Measurements from ENCODE around the gene MAB21L3.
"Not testable (repeated sequence)": the region's sequence is repeated elsewhere in the genome, so short reads cannot be mapped to it uniquely, and the experiment has no call there.

Gene MAB21L3

GRCh38 chr1:116139592-116140134, 28.5 kb downstream of the MAB21L3 start:
- Histone ChIP-seq H3K27ac (ENCODE audit: low read depth, low read length, poor library complexity, severe bottlenecking) (no peak overlapping the region), H3K36me3 (ENCODE audit: insufficient read depth, low read length) (no peaks in the 10 kb centered on the region; the same call in 1 of the 2 replicates), H2AFZ (ENCODE audit: low read length) (no peak overlapping the region), H3K4me2 (ENCODE audit: low read length) (no peak overlapping the region), H3K27me3 (ENCODE audit: insufficient read depth, low read length) (no peaks in the 10 kb centered on the region), H3K9me2 (ENCODE audit: low read depth, low read length) (no peaks in the 10 kb centered on the region), H4K20me1 (ENCODE audit: insufficient read depth, low read length) (no peaks in the 10 kb centered on the region), H3K4me1 (ENCODE audit: insufficient read depth, low read length, severe bottlenecking) (no peaks in the 10 kb centered on the region), H3F3A (ENCODE audit: insufficient read depth, low read length) (no peaks in the 10 kb centered on the region), H3K9me3 (ENCODE audit: low read length) (peaks cover 6% of the 10 kb centered on the region; the same call in 1 of the 2 replicates), H3K4me3 (ENCODE audit: low read depth, low read length, poor library complexity, severe bottlenecking) (no peak overlapping the region), H3K79me2 (ENCODE audit: insufficient read depth, low read length) (no peaks in the 10 kb centered on the region), H3K9ac (ENCODE audit: low read length) (no peak overlapping the region)
- TF ChIP-seq CTCF (IDR thresholded peaks at IDR 0.05; ENCODE audit: low read length) (no peak), EZH2 (IDR thresholded peaks at IDR 0.05; ENCODE audit: borderline replicate concordance, low read length) (no peak)

GRCh38 chr1:116144151-116144550, 33.0 kb downstream of the MAB21L3 start:
- H3K9me2 ChIP-seq (ENCODE audit: low read depth, low read length) = no peaks in the 10 kb centered on the region
- H3K9ac ChIP-seq (ENCODE audit: low read length) = no peak overlapping the region
- peaks cover 9% of the 10 kb centered on the region; the same call in 1 of the 2 replicates for H3K9me3 ChIP-seq (ENCODE audit: low read length)
- H2AFZ ChIP-seq (ENCODE audit: low read length) = no peak overlapping the region
- H3K36me3 ChIP-seq (ENCODE audit: insufficient read depth, low read length) = no peaks in the 10 kb centered on the region; the same call in 1 of the 2 replicates
- no peaks in the 10 kb centered on the region for H3K79me2 ChIP-seq (ENCODE audit: insufficient read depth, low read length)
- H3K27ac ChIP-seq (ENCODE audit: low read depth, low read length, poor library complexity, severe bottlenecking) = no peak overlapping the region
- no peaks in the 10 kb centered on the region for H3F3A ChIP-seq (ENCODE audit: insufficient read depth, low read length)
- no peak overlapping the region for H3K4me2 ChIP-seq (ENCODE audit: low read length)
- H3K27me3 ChIP-seq (ENCODE audit: insufficient read depth, low read length) = no peaks in the 10 kb centered on the region; the same call in 1 of the 2 replicates
- H3K4me1 ChIP-seq (ENCODE audit: insufficient read depth, low read length, severe bottlenecking) = no peaks in the 10 kb centered on the region
- no peaks in the 10 kb centered on the region for H4K20me1 ChIP-seq (ENCODE audit: insufficient read depth, low read length)
- no peak overlapping the region for H3K4me3 ChIP-seq (ENCODE audit: low read depth, low read length, poor library complexity, severe bottlenecking)
- TF ChIP-seq EZH2 (IDR thresholded peaks at IDR 0.05; ENCODE audit: borderline replicate concordance, low read length) (no peak), CTCF (IDR thresholded peaks at IDR 0.05; ENCODE audit: low read length) (no peak)

GRCh38 chr1:116146447-116147113, 35.4 kb downstream of the MAB21L3 start:
- H3K79me2 ChIP-seq (ENCODE audit: insufficient read depth, low read length); H3K36me3 ChIP-seq (ENCODE audit: insufficient read depth, low read length); H3K9me2 ChIP-seq (ENCODE audit: low read depth, low read length); H3K27me3 ChIP-seq (ENCODE audit: insufficient read depth, low read length); H3K9ac ChIP-seq (ENCODE audit: low read length); H3K4me1 ChIP-seq (ENCODE audit: insufficient read depth, low read length, severe bottlenecking); H3K4me2 ChIP-seq (ENCODE audit: low read length); H3F3A ChIP-seq (ENCODE audit: insufficient read depth, low read length); H3K9me3 ChIP-seq (ENCODE audit: low read length); H3K27ac ChIP-seq (ENCODE audit: low read depth, low read length, poor library complexity, severe bottlenecking); H4K20me1 ChIP-seq (ENCODE audit: insufficient read depth, low read length); H3K4me3 ChIP-seq (ENCODE audit: low read depth, low read length, poor library complexity, severe bottlenecking); H2AFZ ChIP-seq (ENCODE audit: low read length): not testable (repeated sequence)

GRCh38 chr1:116147114-116147510, 35.9 kb downstream of the MAB21L3 start:
- H3K9me2 ChIP-seq (ENCODE audit: low read depth, low read length) = no peaks in the 10 kb centered on the region
- no peak overlapping the region for H3K27ac ChIP-seq (ENCODE audit: low read depth, low read length, poor library complexity, severe bottlenecking)

More at GRCh38 chr1:116147114-116147510, 35.9 kb downstream of the MAB21L3 start:
- no peaks in the 10 kb centered on the region for H3F3A ChIP-seq (ENCODE audit: insufficient read depth, low read length)
- no peaks in the 10 kb centered on the region; the same call in 1 of the 2 replicates for H3K36me3 ChIP-seq (ENCODE audit: insufficient read depth, low read length)
- TF ChIP-seq CTCF (IDR thresholded peaks at IDR 0.05; ENCODE audit: low read length) = no peak
- no peak for TF ChIP-seq EZH2 (IDR thresholded peaks at IDR 0.05; ENCODE audit: borderline replicate concordance, low read length)
- no peak overlapping the region for H3K4me3 ChIP-seq (ENCODE audit: low read depth, low read length, poor library complexity, severe bottlenecking)
- H3K4me2 ChIP-seq (ENCODE audit: low read length) = no peak overlapping the region
- H4K20me1 ChIP-seq (ENCODE audit: insufficient read depth, low read length) = no peaks in the 10 kb centered on the region
- H2AFZ ChIP-seq (ENCODE audit: low read length) = no peak overlapping the region
- H3K9me3 ChIP-seq (ENCODE audit: low read length) = peaks cover 9% of the 10 kb centered on the region; the same call in 1 of the 2 replicates
- H3K79me2 ChIP-seq (ENCODE audit: insufficient read depth, low read length) = no peaks in the 10 kb centered on the region
- H3K27me3 ChIP-seq (ENCODE audit: insufficient read depth, low read length) = no peaks in the 10 kb centered on the region; the same call in 1 of the 2 replicates
- H3K4me1 ChIP-seq (ENCODE audit: insufficient read depth, low read length, severe bottlenecking) = no peaks in the 10 kb centered on the region
- H3K9ac ChIP-seq (ENCODE audit: low read length) = no peak overlapping the region

All from OCI-LY1 (cell line).